GM12878 (cell line): Measurements from ENCODE around the gene CYP27A1. TPM values are rescaled to one million over a fixed set of nuclear protein-coding genes. Genes with fewer than 3 reads are reported as not detected.

Experiments
- ATAC-seq: fragments of 200-7000 bp; cut with Tn5 transposase; 3 replicates; pipeline ENCODE4 v1.9.1; 2020; ENCODE audit warnings: mild to moderate bottlenecking, moderate library complexity
- BruUV-seq: library from RNA; stranded (reverse); fragments of 400-500 nt; replicated peaks from 2 replicates; lab custom pipeline; 2021; lab: Mats Ljungman, UMichigan
- CTCF ChIA-PET: fragments of 300-600 bp; sonication (Branson Sonifier 250); formaldehyde crosslinking; extraction: SDS; loops from one replicate; lab custom pipeline; 2021; ENCODE audit warnings: inconsistent platforms; lab: Yijun Ruan, JAX
- POLR2A ChIA-PET: fragments of 350-600 bp; formaldehyde crosslinking; extraction: SDS; loops from one replicate; lab custom pipeline; 2021; ENCODE audit warnings: inconsistent platforms; lab: Charles Lee
- RAD21 ChIA-PET: fragments of 300-600 bp; sonication (Branson Sonifier 250); formaldehyde crosslinking; loops from one replicate; lab custom pipeline; 2023; ENCODE audit warnings: antibody characterized with exemption; ENCODE audit not compliant: unreplicated experiment; lab: Charles Lee
- SMC1A ChIA-PET: fragments of 300-600 bp; sonication (Branson Sonifier 250); formaldehyde crosslinking; loops from one replicate; lab custom pipeline; 2023; ENCODE audit not compliant: unreplicated experiment, uncharacterized antibody; lab: Charles Lee
- DNase-seq: peaks from one replicate; pipeline ENCODE4 v3.0.0-alpha.2; 2011; ENCODE audit warnings: low read depth, low spot score
- FAIRE-seq: peaks from 3 replicates; lab custom pipeline; 2011; peaks lifted over from hg19 to GRCh38; lab: Jason Lieb, UNC
- H2AFZ ChIP-seq: 2 replicates; pipeline ENCODE4 v1.6.0; 2011; ENCODE audit warnings: low read depth, low read length, control low read depth; ENCODE audit not compliant: control insufficient read depth
- H3K27ac ChIP-seq: 2 replicates; pipeline ENCODE4 v1.5.1; 2011; ENCODE audit warnings: control low read depth; ENCODE audit not compliant: control insufficient read depth, insufficient read depth
- H3K27me3 ChIP-seq, 2 experiments: replicated peaks in 1 of 2; 2 replicates each; pipeline versions ENCODE4 v1.6.0 to v1.6.1; 2011; ENCODE audit warnings: low read length in 1 of 2; ENCODE audit not compliant: control insufficient read depth in 2 of 2, insufficient read depth in 2 of 2
- H3K36me3 ChIP-seq, 2 experiments: 2 replicates each; pipeline ENCODE4 v1.5.1; 2011; ENCODE audit warnings: low read length in 1 of 2; ENCODE audit not compliant: control insufficient read depth in 2 of 2, insufficient read depth in 2 of 2
- H3K4me1 ChIP-seq: 2 replicates; pipeline ENCODE4 v1.6.1; 2011; ENCODE audit warnings: mild to moderate bottlenecking, low read length, moderate library complexity, mixed read lengths; ENCODE audit not compliant: control insufficient read depth, insufficient read depth
- H3K4me2 ChIP-seq: 2 replicates; pipeline ENCODE4 v1.6.0; 2011; ENCODE audit warnings: control low read depth; ENCODE audit not compliant: control insufficient read depth, insufficient read depth
- H3K4me3 ChIP-seq: fragments of 200-600 bp; sonication (generic); 2 replicates; pipeline ENCODE4 v1.5.1; 2016
- H3K79me2 ChIP-seq: 2 replicates; pipeline ENCODE4 v1.6.0; 2011; ENCODE audit warnings: low read length; ENCODE audit not compliant: control insufficient read depth, insufficient read depth
- H3K9ac ChIP-seq: 2 replicates; pipeline ENCODE4 v1.8.0; 2011; ENCODE audit warnings: low read length, control low read depth, mixed read lengths; ENCODE audit not compliant: control insufficient read depth, insufficient read depth
- H3K9me3 ChIP-seq: replicated peaks from 3 replicates; pipeline ENCODE4 v1.5.1; 2011; ENCODE audit warnings: mild to moderate bottlenecking, low read length; ENCODE audit not compliant: control insufficient read depth, insufficient read depth
- H4K20me1 ChIP-seq: 2 replicates; pipeline ENCODE4 v1.6.0; 2011; ENCODE audit not compliant: control insufficient read depth, insufficient read depth
- FOS ChIP-seq: IDR thresholded peaks from 3 replicates; pipeline ENCODE4 v1.6.1; 2011; ENCODE audit warnings: borderline replicate concordance; ENCODE audit not compliant: insufficient read length; ENCODE audit errors: extremely low read depth
- JUNB ChIP-seq: IDR thresholded peaks from 2 replicates; pipeline ENCODE4 v1.6.1; 2016; ENCODE audit warnings: antibody characterized with exemption, mild to moderate bottlenecking
- LARP7 ChIP-seq: fragments of 450-650 bp; IDR thresholded peaks from 2 replicates; pipeline ENCODE4 v1.6.1; 2017; ENCODE audit warnings: mild to moderate bottlenecking
- NR2F1 ChIP-seq: fragments of 450-650 bp; conservative IDR thresholded peaks from 2 replicates; pipeline ENCODE4 v1.6.1; 2017; ENCODE audit warnings: mild to moderate bottlenecking
- RUNX3 ChIP-seq: IDR thresholded peaks from 2 replicates; pipeline ENCODE4 v1.6.1; 2012; ENCODE audit warnings: low read length, inconsistent platforms
- SIX5 ChIP-seq: IDR thresholded peaks from 2 replicates; pipeline ENCODE4 v1.6.1; 2011; ENCODE audit warnings: mild to moderate bottlenecking, low read depth, low read length, moderate library complexity; ENCODE audit not compliant: severe bottlenecking
- SUZ12 ChIP-seq: fragments of 200-600 bp; sonication (generic); IDR thresholded peaks from one replicate; pipeline ENCODE4 v1.6.1; 2018; ENCODE audit warnings: antibody characterized with exemption, mild to moderate bottlenecking; ENCODE audit not compliant: unreplicated experiment
- WGBS: methylation state at CpG from one replicate; pipeline ENCODE4 v1.1.6; 2016; ENCODE audit warnings: low lambda C conversion rate; ENCODE audit not compliant: insufficient replicate concordance, insufficient coverage; ENCODE audit errors: missing lambda C conversion rate; 5-methylcytosine and 5-hydroxymethylcytosine counted together
- in situ Hi-C: fragments of 300-500 bp; cut with MboI; formaldehyde crosslinking; loops from 9 replicates; pipeline ENCODE4 v1.14.3; 2018; ENCODE audit warnings: mixed read lengths
- intact Hi-C: fragments of 100-400 bp; cut with micrococcal nuclease; formaldehyde crosslinking; loops from one replicate; pipeline ENCODE4 v1.14.2; 2022; ENCODE audit not compliant: unreplicated experiment
- polyA plus RNA-seq, 11 experiments: library from polyadenylated mRNA; depleted of rRNA in 4 of 11; unstranded in 6 of 11; stranded (reverse) in 5 of 11; fragments of >200 nt; fragmentation: Nextera tagmentation in 4 of 11; fragmentation: Illumina TruSeq in 1 of 11; extraction: Ambion mirVana in 4 of 11; extraction: Trizol in 1 of 11; gene quantifications; 1 replicate in 1 of 11; 2 replicates in 10 of 11; pipeline versions ENCODE4 v1.2.1 to v1.2.3, GENCODE V29; 2011 to 2016; ENCODE audit warnings: inconsistent platforms in 2 of 11, missing spikeins in 2 of 11, low read depth in 1 of 11
- total RNA-seq, 4 experiments: library from RNA; depleted of rRNA in 3 of 4; stranded (reverse); fragments of >200 nt in 3 of 4; fragmentation: Illumina TruSeq in 1 of 4; extraction: Trizol in 1 of 4; gene quantifications; 2 replicates each; pipeline versions ENCODE4 v1.2.1 to v1.2.3, GENCODE V29; 2013 to 2021

The CYP27A1 gene
- total and polyA plus RNA-seq, 10 of the 15 experiments (the other 5 are each of a cell fraction or from before 2014, with no cell fraction given), result 0.11 to 0.72 (median 0.18) TPM; not detected in 2

DNA sequence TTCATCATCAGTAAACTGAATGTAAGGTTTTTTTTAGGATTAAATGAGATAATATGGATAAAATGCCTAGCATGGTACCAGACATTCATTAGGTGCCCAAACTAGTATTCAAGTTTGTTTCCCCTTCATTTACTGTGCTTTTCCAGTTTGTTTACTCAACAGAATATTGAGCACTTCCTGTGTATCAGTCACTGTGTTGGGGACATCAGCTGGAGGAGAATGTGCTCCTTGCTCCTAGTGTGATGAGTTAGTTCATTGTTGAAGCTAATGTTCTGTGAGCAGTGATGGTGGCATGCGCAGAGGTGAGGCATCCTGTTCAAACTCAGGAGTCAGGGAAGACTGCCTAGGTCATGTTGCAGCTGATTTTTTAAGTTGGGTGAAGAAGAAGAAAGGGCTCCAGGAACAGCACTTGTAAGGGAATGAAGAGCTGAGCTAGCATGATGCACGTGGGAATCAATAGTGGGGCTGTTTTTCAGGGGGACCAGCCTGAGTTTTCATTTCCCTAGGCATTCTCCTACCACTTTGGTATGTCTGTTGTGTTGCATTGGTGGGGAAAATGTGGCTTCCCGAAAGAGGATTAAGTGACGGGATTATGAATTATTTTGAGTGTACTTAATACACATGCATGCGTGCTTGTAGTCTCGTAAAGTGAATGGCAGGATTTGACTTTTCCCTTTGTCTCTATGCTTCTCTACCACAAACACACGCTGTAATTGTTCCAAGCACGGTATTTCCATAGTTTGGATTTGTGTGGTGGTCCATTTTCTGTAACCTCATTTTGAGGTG is 47.6 kb upstream of the CYP27A1 start:
- ChIA-PET POLR2A (interaction anchor here (1.0 to 3.4 kb wide), 2 partner anchors 11 to 12 kb away, joined by 3 to 10 read pairs; no protein-coding TSS in a partner anchor), CTCF (interaction anchor here (2.1 kb wide), 1 partner anchor 12 kb away, joined by 6 read pairs; no protein-coding TSS in a partner anchor), SMC1A (interaction anchor here (1.1 to 1.3 kb wide), 2 partner anchors 12 to 21 kb away, joined by 3 to 6 read pairs; no protein-coding TSS in a partner anchor), RAD21 (no interaction called here)
- Histone ChIP-seq H3K36me3 (peaks cover 5 to 12% of the 10 kb centered on the region in 2 experiments; a peak in 3 of 4 replicates), H3K79me2 (peaks cover 12% of the 10 kb centered on the region), H3K9me3 (no peaks in the 10 kb centered on the region; the same call in 2 of the 3 replicates), H4K20me1 (no peaks in the 10 kb centered on the region), H3K27ac (peak overlapping the region; percentile 72), H3K4me3 (no peak overlapping the region), H3K4me2 (no peak overlapping the region), H2AFZ (no peak overlapping the region), H3K4me1 (peaks cover 12% of the 10 kb centered on the region), H3K27me3 (no peaks in the 10 kb centered on the region), H3K9ac (no peak overlapping the region)
- in situ Hi-C loops (no loop called here), intact Hi-C loops (no loop called here)
- no peak for FAIRE-seq
- 89% methylated on average over 8 of the region's 8 CpGs for WGBS
- DNase-seq, result no peak
- ATAC-seq, result 0 out of 3 replicates have a peak, but pooled peaks have one; percentile 23
- BruUV-seq, result no TSS peak
- TF ChIP-seq SUZ12 (no peak), NR2F1 (no peak), RUNX3 (no peak), JUNB (no peak), SIX5 (no peak), LARP7 (no peak), FOS (no peak)
